CD14-positive monocyte (primary cell): ENCODE measurements around the gene CD44. TPM values are rescaled to one million over a fixed set of nuclear protein-coding genes. Genes with fewer than 3 reads are reported as not detected.

Source experiments
- DNase-seq, 3 donors: peaks; one replicate each; pipeline ENCODE4 v3.0.0-alpha.2; 2011 to 2022
- H2AFZ ChIP-seq: 2 replicates; pipeline ENCODE4 v1.6.0; 2012; ENCODE audit warnings: mild to moderate bottlenecking, low read depth, low read length, inconsistent platforms; ENCODE audit not compliant: insufficient read depth, poor library complexity, severe bottlenecking
- H3K27ac ChIP-seq, 2 donors: 1 replicate in 1 of 2; 2 replicates in 1 of 2; pipeline ENCODE4 v1.5.1; 2012 to 2013; ENCODE audit warnings: low read length in 2 of 2, control low read depth in 1 of 2, inconsistent platforms in 1 of 2, low read depth in 1 of 2, mild to moderate bottlenecking in 1 of 2
- H3K27me3 ChIP-seq, 2 donors: one replicate each; pipeline versions ENCODE4 v1.6.0 to v1.6.1; 2011 to 2013; ENCODE audit warnings: low read length in 2 of 2; ENCODE audit not compliant: control insufficient read depth in 2 of 2, insufficient read depth in 2 of 2
- H3K36me3 ChIP-seq, 2 donors: replicated peaks in 1 of 2; 1 replicate in 1 of 2; 2 replicates in 1 of 2; pipeline versions ENCODE4 v1.5.1 to v1.6.1; 2012 to 2013; ENCODE audit warnings: low read length in 2 of 2, control low read depth in 1 of 2, inconsistent platforms in 1 of 2, mild to moderate bottlenecking in 1 of 2; ENCODE audit not compliant: insufficient read depth in 2 of 2, control insufficient read depth in 1 of 2
- H3K4me1 ChIP-seq, 2 donors: 1 replicate in 1 of 2; 2 replicates in 1 of 2; pipeline versions ENCODE4 v1.5.1 to v1.6.1; 2012 to 2013; ENCODE audit warnings: low read length in 2 of 2, control low read depth in 1 of 2, inconsistent platforms in 1 of 2, mild to moderate bottlenecking in 1 of 2, moderate library complexity in 1 of 2; ENCODE audit not compliant: insufficient read depth in 2 of 2, control insufficient read depth in 1 of 2
- H3K4me2 ChIP-seq: replicated peaks from 2 replicates; pipeline ENCODE3; 2012; ENCODE audit warnings: low read length, moderate library complexity, mild to moderate bottlenecking; ENCODE audit not compliant: poor library complexity, severe bottlenecking; ENCODE audit errors: extremely low read depth
- H3K4me3 ChIP-seq, 3 experiments: fragments of 200-600 bp in 1 of 3; sonication (generic) in 1 of 3; replicated peaks in 1 of 3; 1 replicate in 2 of 3; 2 replicates in 1 of 3; pipeline ENCODE4 v1.5.1; 2011 to 2013; ENCODE audit warnings: low read length in 3 of 3, mild to moderate bottlenecking in 3 of 3, control low read depth in 2 of 3, low read depth in 2 of 3, inconsistent platforms in 1 of 3, moderate library complexity in 1 of 3
- H3K79me2 ChIP-seq: 2 replicates; pipeline ENCODE4 v1.6.0; 2012; ENCODE audit warnings: mild to moderate bottlenecking, control low read depth, inconsistent platforms, low read length, moderate library complexity; ENCODE audit not compliant: insufficient read depth
- H3K9ac ChIP-seq: 2 replicates; pipeline ENCODE4 v1.6.0; 2017; ENCODE audit warnings: low read length, mild to moderate bottlenecking; ENCODE audit not compliant: insufficient read depth, poor library complexity, severe bottlenecking
- H3K9me3 ChIP-seq, 2 donors: replicated peaks in 1 of 2; 1 replicate in 1 of 2; 2 replicates in 1 of 2; pipeline versions ENCODE4 v1.5.1 to v1.6.1; 2012 to 2013; ENCODE audit warnings: low read length in 2 of 2, control low read depth in 1 of 2; ENCODE audit not compliant: control insufficient read depth in 1 of 2, insufficient read depth in 1 of 2
- H4K20me1 ChIP-seq: 2 replicates; pipeline ENCODE4 v1.6.0; 2012; ENCODE audit warnings: mild to moderate bottlenecking, low read length, control low read depth, moderate library complexity; ENCODE audit not compliant: insufficient read depth
- H3K27ac Mint-ChIP-seq, 7 donors: one replicate each; pipeline ENCODE4 v1.8.0; 2020; ENCODE audit warnings: mild to moderate bottlenecking in 7 of 7, mixed read lengths in 7 of 7, moderate library complexity in 6 of 7, inconsistent platforms in 2 of 7
- H3K27me3 Mint-ChIP-seq, 3 donors: one replicate each; pipeline ENCODE4 v1.8.0; 2021 to 2022; ENCODE audit warnings: low read depth in 3 of 3, mild to moderate bottlenecking in 3 of 3, mixed read lengths in 3 of 3, moderate library complexity in 3 of 3, inconsistent platforms in 1 of 3
- H3K36me3 Mint-ChIP-seq, 2 donors: one replicate each; pipeline ENCODE4 v1.8.0; 2020; ENCODE audit warnings: mixed read lengths in 2 of 2, inconsistent platforms in 1 of 2, mild to moderate bottlenecking in 1 of 2
- H3K4me1 Mint-ChIP-seq: one replicate; pipeline ENCODE4 v1.8.0; 2020; ENCODE audit warnings: mild to moderate bottlenecking, mixed read lengths
- H3K4me3 Mint-ChIP-seq, 2 donors: one replicate each; pipeline ENCODE4 v1.8.0; 2020; ENCODE audit warnings: mild to moderate bottlenecking in 2 of 2, mixed read lengths in 2 of 2, moderate library complexity in 1 of 2
- H3K9me3 Mint-ChIP-seq, 7 donors: one replicate each; pipeline ENCODE4 v1.8.0; 2020 to 2022; ENCODE audit warnings: mixed read lengths in 7 of 7, mild to moderate bottlenecking in 6 of 7, moderate library complexity in 6 of 7, inconsistent platforms in 2 of 7
- WGBS: methylation state at CpG from one replicate; pipeline ENCODE4 v1.1.5; 2013; ENCODE audit warnings: missing lambda C conversion rate; ENCODE audit not compliant: insufficient coverage; 5-methylcytosine and 5-hydroxymethylcytosine counted together
- intact Hi-C, 2 donors: fragments of 100-400 bp; cut with micrococcal nuclease; formaldehyde crosslinking; loops; one replicate each; pipeline versions ENCODE4 v1.15.0 to v1.15.1; 2023
- polyA plus RNA-seq, 3 donors: library from polyadenylated mRNA; depleted of rRNA in 1 of 3; unstranded in 2 of 3; stranded (reverse) in 1 of 3; fragments of 300-500 nt in 2 of 3; fragments of >200 nt in 1 of 3; fragmentation: Illumina TruSeq in 2 of 3; gene quantifications; 1 replicate in 2 of 3; 2 replicates in 1 of 3; pipeline ENCODE4 v1.2.3, GENCODE V29; 2012 to 2021
- TF ChIP-seq, protein P1 (sequence below): fragments of 200-600 bp; IDR thresholded peaks from one replicate; pipeline ENCODE4 v1.8.0; 2022; ENCODE audit warnings: antibody characterized with exemption, mild to moderate bottlenecking

The CD44 gene
- polyA plus RNA-seq, 3 donors: 415 to 866 (median 531) TPM

DNA sequence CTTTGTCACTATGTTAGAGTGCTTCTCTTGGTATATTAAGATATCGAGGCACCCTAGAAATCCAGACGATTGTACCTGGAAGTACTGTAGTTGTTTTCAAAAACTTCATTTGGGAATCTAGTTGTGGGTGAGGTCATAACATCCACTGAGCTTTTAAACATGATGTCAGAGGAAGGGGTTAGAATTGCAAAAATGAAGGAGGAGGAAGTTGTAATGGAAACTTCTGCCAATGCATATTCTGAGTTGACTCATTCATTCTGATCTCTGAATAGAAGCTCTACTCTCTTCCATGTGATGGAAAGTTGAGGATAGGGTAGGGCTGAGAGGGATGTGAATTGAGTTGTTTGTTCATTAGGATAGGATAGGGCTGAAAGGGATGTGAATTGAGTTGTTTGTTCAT is 7.7 kb downstream of the CD44 start:
- peaks cover 72 to 95% of the 10 kb centered on the region in 2 donors for H3K36me3 Mint-ChIP-seq

DNA sequence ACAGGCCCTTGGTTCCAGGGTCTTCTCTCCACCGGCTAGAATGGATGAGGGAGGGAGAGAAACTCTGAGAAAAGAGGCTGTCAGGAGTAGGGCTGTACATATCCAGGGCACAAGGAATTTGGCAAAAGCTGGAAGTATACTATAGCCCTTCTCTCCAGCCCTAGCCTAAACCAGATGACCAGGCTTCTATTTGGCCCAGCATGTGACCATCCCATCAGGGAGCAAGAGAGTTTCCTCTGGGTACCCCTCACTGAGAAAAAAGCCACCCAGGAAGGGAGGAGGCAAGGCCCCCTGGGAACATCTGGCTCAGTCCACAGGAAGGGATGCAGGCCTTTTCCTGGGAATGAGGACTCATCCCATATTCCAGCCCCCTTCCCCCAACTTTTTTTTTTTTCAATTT is 8.3 kb downstream of the CD44 start:
- DNase-seq: no peak
- H4K20me1 ChIP-seq: peaks cover 100% of the 10 kb centered on the region
- H3K9me3 Mint-ChIP-seq: no peaks in the 10 kb centered on the region
- intact Hi-C loops: loop anchor here in 1 of 2 donors (10.0 kb wide), 2 partner anchors 222 to 238 kb away; no protein-coding TSS in a partner anchor
- H3K36me3 ChIP-seq: peaks cover 22 to 88% of the 10 kb centered on the region in 2 donors
- no peak overlapping the region for H3K4me3 ChIP-seq
- H3K27ac ChIP-seq: peak overlapping the region in 1 of 2 donors; percentile 98
- H3K79me2 ChIP-seq: peaks cover 100% of the 10 kb centered on the region
- no peaks in the 10 kb centered on the region for H3K27me3 ChIP-seq
- H3K9me3 ChIP-seq: no peaks in the 10 kb centered on the region
- TF ChIP-seq, protein P1, sequence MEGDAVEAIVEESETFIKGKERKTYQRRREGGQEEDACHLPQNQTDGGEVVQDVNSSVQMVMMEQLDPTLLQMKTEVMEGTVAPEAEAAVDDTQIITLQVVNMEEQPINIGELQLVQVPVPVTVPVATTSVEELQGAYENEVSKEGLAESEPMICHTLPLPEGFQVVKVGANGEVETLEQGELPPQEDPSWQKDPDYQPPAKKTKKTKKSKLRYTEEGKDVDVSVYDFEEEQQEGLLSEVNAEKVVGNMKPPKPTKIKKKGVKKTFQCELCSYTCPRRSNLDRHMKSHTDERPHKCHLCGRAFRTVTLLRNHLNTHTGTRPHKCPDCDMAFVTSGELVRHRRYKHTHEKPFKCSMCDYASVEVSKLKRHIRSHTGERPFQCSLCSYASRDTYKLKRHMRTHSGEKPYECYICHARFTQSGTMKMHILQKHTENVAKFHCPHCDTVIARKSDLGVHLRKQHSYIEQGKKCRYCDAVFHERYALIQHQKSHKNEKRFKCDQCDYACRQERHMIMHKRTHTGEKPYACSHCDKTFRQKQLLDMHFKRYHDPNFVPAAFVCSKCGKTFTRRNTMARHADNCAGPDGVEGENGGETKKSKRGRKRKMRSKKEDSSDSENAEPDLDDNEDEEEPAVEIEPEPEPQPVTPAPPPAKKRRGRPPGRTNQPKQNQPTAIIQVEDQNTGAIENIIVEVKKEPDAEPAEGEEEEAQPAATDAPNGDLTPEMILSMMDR: no peak
- peak overlapping the region; percentile 32 to 98 (median 79) for H3K27ac Mint-ChIP-seq
- no peak overlapping the region for H3K9ac ChIP-seq
- peaks cover 73 to 95% of the 10 kb centered on the region in 2 donors for H3K36me3 Mint-ChIP-seq
- H3K4me1 ChIP-seq: peaks cover 43 to 61% of the 10 kb centered on the region in 2 donors
- no CpG with 5 or more reads among the region's 1 CpG for WGBS
- H3K4me3 Mint-ChIP-seq: no peak overlapping the region
- no peaks in the 10 kb centered on the region for H3K27me3 Mint-ChIP-seq
- peaks cover 80% of the 10 kb centered on the region for H3K4me1 Mint-ChIP-seq
- no peak overlapping the region for H2AFZ ChIP-seq
- H3K4me2 ChIP-seq: no peak overlapping the region

More for the DNA sequence above, 7.7 kb downstream of the CD44 start:
- no peak overlapping the region for H3K4me3 ChIP-seq
- Mint-ChIP-seq H3K9me3 (peaks cover 0 to 2% (median 0%) of the 10 kb centered on the region in 7 donors), H3K27me3 (no peaks in the 10 kb centered on the region), H3K27ac (peak overlapping the region; percentile 59 to 98 (median 79)), H3K4me1 (peaks cover 79% of the 10 kb centered on the region), H3K4me3 (no peak overlapping the region)
- intact Hi-C loops: loop anchor here in 1 of 2 donors (10.0 kb wide), 2 partner anchors 222 to 238 kb away; no protein-coding TSS in a partner anchor
- no peaks in the 10 kb centered on the region for H3K27me3 ChIP-seq
- H4K20me1 ChIP-seq: peaks cover 100% of the 10 kb centered on the region
- H3K4me2 ChIP-seq: no peak overlapping the region
- 79% methylated on average over 2 of the region's 2 CpGs for WGBS
- TF ChIP-seq, protein P1: no peak
- peaks cover 17 to 83% of the 10 kb centered on the region in 2 donors for H3K36me3 ChIP-seq
- DNase-seq: peak in 2 of 3 donors; percentile 61 to 74
- H3K9ac ChIP-seq: no peak overlapping the region
- no peak overlapping the region for H2AFZ ChIP-seq
- H3K9me3 ChIP-seq: no peaks in the 10 kb centered on the region
- H3K79me2 ChIP-seq: peaks cover 100% of the 10 kb centered on the region
- H3K4me1 ChIP-seq: peaks cover 48 to 66% of the 10 kb centered on the region in 2 donors
- peak overlapping the region in 1 of 2 donors; percentile 98 for H3K27ac ChIP-seq
